22Rv1 (cell line): ENCODE results near the gene POU2F1.

Source experiments
- CTCF ChIP-seq: fragments of 450-650 bp; IDR thresholded peaks from 2 replicates; pipeline ENCODE4 v1.5.1; 2017; ENCODE audit warnings: mild to moderate bottlenecking
- ZFX ChIP-seq: fragments of 450-650 bp; IDR thresholded peaks from 2 replicates; pipeline ENCODE4 v1.6.1; 2017; ENCODE audit warnings: antibody characterized with exemption, borderline replicate concordance

- TF ChIP-seq CTCF (no peak), ZFX (no peak)
Observed at GRCh38 chr1:167454304-167454893, 233.7 kb downstream of the POU2F1 start.
